LNCAP (cell line): ENCODE measurements around the gene ZFP36.

Source experiments
- CTCF ChIP-seq: fragments of 450-650 bp; IDR thresholded peaks from 2 replicates; pipeline ENCODE4 v1.5.1; 2017; ENCODE audit warnings: mild to moderate bottlenecking

Gene ZFP36

GRCh38 chr19:39444598-39445195 lies 38.0 kb downstream of the ZFP36 start:
- TF ChIP-seq CTCF = no peak

- no peak for TF ChIP-seq CTCF
Observed at GRCh38 chr19:39445196-39446111, 38.8 kb downstream of the ZFP36 start, which contains the start of gene SUPT5H. SUPT5H (plus strand) TSS chr19:39445582; CDS start chr19:39445891, 309 bp downstream.

- TF ChIP-seq CTCF = no peak
Observed at GRCh38 chr19:39446365-39447084, 39.9 kb downstream of the ZFP36 start.

- TF ChIP-seq CTCF = no peak
Observed at GRCh38 chr19:39448271-39448670, 41.6 kb downstream of the ZFP36 start.

- no peak for TF ChIP-seq CTCF
Observed at GRCh38 chr19:39449116-39449797, 42.6 kb downstream of the ZFP36 start.
